ENCODE data around the gene ALG12. TPM values are rescaled to one million over a fixed set of nuclear protein-coding genes. Genes with fewer than 3 reads are reported as not detected.

ALG12 gene
- total and polyA plus RNA-seq, 2 donors (not counting 1 experiment from before 2014, with no cell fraction given): 15.2 to 16.6 TPM

DNA sequence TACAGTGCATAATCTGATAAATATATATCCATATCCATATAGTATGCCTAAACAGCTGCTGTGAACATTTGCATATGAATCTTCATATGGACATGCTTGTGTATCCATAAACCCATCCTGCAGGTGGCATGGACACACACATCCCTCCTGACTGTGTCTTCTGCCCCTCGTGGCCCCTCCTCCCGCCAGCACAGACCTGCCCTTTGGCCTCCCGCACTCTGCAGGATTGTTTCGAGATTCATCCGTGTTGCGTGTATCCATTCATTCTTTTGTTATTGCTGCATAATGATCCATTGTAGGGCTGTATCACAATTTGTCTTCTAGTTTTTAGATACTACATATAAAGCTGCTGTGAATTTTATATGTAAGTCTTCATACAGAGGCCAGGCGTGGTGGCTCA, 40.6 kb downstream of the ALG12 start:
- ATAC-seq (ENCODE audit: low read depth) (no peak), DNase-seq (no peak)
- WGBS (ENCODE audit: insufficient coverage): 100% methylated on average over 1 of the region's 7 CpGs
- peaks cover 0 to 3% of the 10 kb centered on the region in 2 experiments for H3K36me3 ChIP-seq (replicated peaks in 1 of 2; ENCODE audit: control extremely low read depth in 1 of 2, control insufficient read depth in 1 of 2, extremely low read depth in 1 of 2, insufficient read depth in 2 of 2, low read length in 1 of 2)
- no peak overlapping the region for H3K27ac Mint-ChIP-seq
- peaks cover 91% of the 10 kb centered on the region for H3K79me2 ChIP-seq (ENCODE audit: control insufficient read depth, insufficient read depth, low read length)
- H2AFZ ChIP-seq (ENCODE audit: insufficient read depth, low read depth, low read length, poor library complexity, severe bottlenecking): no peak overlapping the region
- no peak overlapping the region for H3K4me3 ChIP-seq (ENCODE audit: control extremely low read depth in 1 of 5, extremely low read depth in 1 of 5, insufficient read depth in 1 of 5, low read depth in 2 of 5, low read length in 4 of 5)
- no peak overlapping the region for H3K27ac ChIP-seq (ENCODE audit: low read length in 2 of 2)
- H3K9me3 Mint-ChIP-seq (ENCODE audit: insufficient read depth): no peaks in the 10 kb centered on the region
- H4K20me1 ChIP-seq (ENCODE audit: control insufficient read depth, insufficient read depth, low read length, poor library complexity, severe bottlenecking): peaks cover 47% of the 10 kb centered on the region
- POLR2A ChIA-PET: no interaction called here
- peaks cover 4 to 7% of the 10 kb centered on the region in 2 donors for H3K4me1 ChIP-seq (ENCODE audit: control insufficient read depth in 2 of 2, insufficient read depth in 2 of 2, low read length in 2 of 2)
- no peak overlapping the region for H3K4me3 Mint-ChIP-seq
- peaks cover 23% of the 10 kb centered on the region for H3K4me1 Mint-ChIP-seq
- no peak overlapping the region for H3K9ac ChIP-seq (ENCODE audit: low read length)
- no peaks in the 10 kb centered on the region for H3K27me3 ChIP-seq (replicated peaks in 1 of 4; ENCODE audit: control extremely low read depth in 1 of 4, control insufficient read depth in 3 of 4, insufficient read depth in 4 of 4, low read length in 3 of 4)
- no peaks in the 10 kb centered on the region for H3K27me3 Mint-ChIP-seq
- CTCF ChIA-PET: no interaction called here
- intact Hi-C loops (cut with micrococcal nuclease): no loop called here
- H3K9me3 ChIP-seq (ENCODE audit: control extremely low read depth in 1 of 3, control insufficient read depth in 2 of 3, insufficient read depth in 1 of 3, low read length in 2 of 3): peaks cover 0 to 8% (median 0%) of the 10 kb centered on the region in 3 donors
- no peak overlapping the region for H3K4me2 ChIP-seq (replicated peaks; ENCODE audit: low read depth, low read length, poor library complexity, severe bottlenecking)
- TF ChIP-seq, protein P1, sequence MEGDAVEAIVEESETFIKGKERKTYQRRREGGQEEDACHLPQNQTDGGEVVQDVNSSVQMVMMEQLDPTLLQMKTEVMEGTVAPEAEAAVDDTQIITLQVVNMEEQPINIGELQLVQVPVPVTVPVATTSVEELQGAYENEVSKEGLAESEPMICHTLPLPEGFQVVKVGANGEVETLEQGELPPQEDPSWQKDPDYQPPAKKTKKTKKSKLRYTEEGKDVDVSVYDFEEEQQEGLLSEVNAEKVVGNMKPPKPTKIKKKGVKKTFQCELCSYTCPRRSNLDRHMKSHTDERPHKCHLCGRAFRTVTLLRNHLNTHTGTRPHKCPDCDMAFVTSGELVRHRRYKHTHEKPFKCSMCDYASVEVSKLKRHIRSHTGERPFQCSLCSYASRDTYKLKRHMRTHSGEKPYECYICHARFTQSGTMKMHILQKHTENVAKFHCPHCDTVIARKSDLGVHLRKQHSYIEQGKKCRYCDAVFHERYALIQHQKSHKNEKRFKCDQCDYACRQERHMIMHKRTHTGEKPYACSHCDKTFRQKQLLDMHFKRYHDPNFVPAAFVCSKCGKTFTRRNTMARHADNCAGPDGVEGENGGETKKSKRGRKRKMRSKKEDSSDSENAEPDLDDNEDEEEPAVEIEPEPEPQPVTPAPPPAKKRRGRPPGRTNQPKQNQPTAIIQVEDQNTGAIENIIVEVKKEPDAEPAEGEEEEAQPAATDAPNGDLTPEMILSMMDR (IDR thresholded peaks at IDR 0.05): no peak
- TF ChIP-seq EZH2 (IDR thresholded peaks at IDR 0.05; ENCODE audit: borderline replicate concordance, insufficient read depth, low read depth, low read length, poor library complexity, severe bottlenecking): no peak

DNA sequence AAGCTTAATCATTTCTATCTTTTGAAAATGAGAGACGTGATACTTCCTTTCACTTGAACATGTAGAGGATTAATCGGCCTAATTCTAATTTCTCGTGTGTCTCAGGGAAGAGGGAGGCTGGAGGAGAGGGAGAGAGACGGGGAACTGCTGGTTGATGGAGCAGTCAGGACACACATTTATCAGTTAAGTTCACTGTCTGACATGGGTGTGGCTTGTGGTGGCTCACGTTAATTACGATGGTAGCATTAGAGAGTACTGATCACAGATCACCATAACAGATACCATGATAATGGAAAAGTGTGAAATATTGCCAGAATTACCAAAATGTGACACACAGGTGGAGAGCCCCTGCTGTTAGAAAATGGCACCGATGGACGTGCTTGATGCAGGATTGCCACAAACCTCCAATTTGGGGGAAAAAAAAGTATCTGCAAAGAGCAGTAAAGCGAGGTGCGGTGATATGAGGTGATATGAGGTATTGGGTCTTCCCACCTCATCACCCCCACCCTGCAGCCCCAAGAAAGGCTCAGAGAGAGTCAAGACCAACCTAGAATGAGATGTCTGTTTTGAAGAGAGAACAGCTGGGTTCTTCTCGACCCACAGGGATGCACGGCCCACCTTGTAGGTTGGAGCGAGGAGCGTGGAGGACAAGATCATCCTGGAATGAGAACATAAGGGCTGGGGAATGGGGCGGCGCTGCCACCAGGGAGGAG, 44.9 kb downstream of the ALG12 start:
- DNase-seq (no peak), ATAC-seq (ENCODE audit: low read depth) (no peak)
- intact Hi-C loops (cut with micrococcal nuclease): no loop called here
- Histone ChIP-seq H3K9ac (ENCODE audit: low read length) (no peak overlapping the region), H3K36me3 (replicated peaks in 1 of 2; ENCODE audit: control extremely low read depth in 1 of 2, control insufficient read depth in 1 of 2, extremely low read depth in 1 of 2, insufficient read depth in 2 of 2, low read length in 1 of 2) (peaks cover 0 to 3% of the 10 kb centered on the region in 2 experiments), H4K20me1 (ENCODE audit: control insufficient read depth, insufficient read depth, low read length, poor library complexity, severe bottlenecking) (peaks cover 58% of the 10 kb centered on the region), H3K4me2 (replicated peaks; ENCODE audit: low read depth, low read length, poor library complexity, severe bottlenecking) (no peak overlapping the region), H3K27ac (ENCODE audit: low read length in 2 of 2) (no peak overlapping the region), H3K4me3 (ENCODE audit: control extremely low read depth in 1 of 5, extremely low read depth in 1 of 5, insufficient read depth in 1 of 5, low read depth in 2 of 5, low read length in 4 of 5) (no peak overlapping the region), H2AFZ (ENCODE audit: insufficient read depth, low read depth, low read length, poor library complexity, severe bottlenecking) (no peak overlapping the region), H3K79me2 (ENCODE audit: control insufficient read depth, insufficient read depth, low read length) (peaks cover 94% of the 10 kb centered on the region), H3K4me1 (ENCODE audit: control insufficient read depth in 2 of 2, insufficient read depth in 2 of 2, low read length in 2 of 2) (no peaks in the 10 kb centered on the region), H3K27me3 (replicated peaks in 1 of 4; ENCODE audit: control extremely low read depth in 1 of 4, control insufficient read depth in 3 of 4, insufficient read depth in 4 of 4, low read length in 3 of 4) (no peaks in the 10 kb centered on the region), H3K9me3 (ENCODE audit: control extremely low read depth in 1 of 3, control insufficient read depth in 2 of 3, insufficient read depth in 1 of 3, low read length in 2 of 3) (peaks cover 0 to 13% (median 10%) of the 10 kb centered on the region in 3 donors)
- H3K9me3 Mint-ChIP-seq (ENCODE audit: insufficient read depth): peaks cover 5% of the 10 kb centered on the region
- CTCF ChIA-PET: interaction anchor here (0.6 to 0.8 kb wide), 2 partner anchors 18 to 512 kb away, joined by 3 to 4 read pairs; no protein-coding TSS in a partner anchor
- POLR2A ChIA-PET: no interaction called here
- H3K4me3 Mint-ChIP-seq: no peak overlapping the region
- TF ChIP-seq, protein P1 (IDR thresholded peaks at IDR 0.05): no peak
- no peak for TF ChIP-seq EZH2 (IDR thresholded peaks at IDR 0.05; ENCODE audit: borderline replicate concordance, insufficient read depth, low read depth, low read length, poor library complexity, severe bottlenecking)
- 98% methylated on average over 7 of the region's 16 CpGs for WGBS (ENCODE audit: insufficient coverage)
- H3K27me3 Mint-ChIP-seq: no peaks in the 10 kb centered on the region
- H3K27ac Mint-ChIP-seq: no peak overlapping the region
- H3K4me1 Mint-ChIP-seq: peaks cover 12% of the 10 kb centered on the region

Data from B cell (primary cell).